Central memory CD4-positive, alpha-beta T cell (primary cell): Measurements from ENCODE around the gene SYNE1.

Experiments
- DNase-seq: peaks from one replicate; pipeline ENCODE4 v3.0.0; 2022

The SYNE1 gene

GRCh38 chr6:152308306-152308705, 328.9 kb downstream of the SYNE1 start:
- DNase-seq, result no peak

- DNase-seq, result no peak
Measured at GRCh38 chr6:152305672-152306071, 331.5 kb downstream of the SYNE1 start.

DNA sequence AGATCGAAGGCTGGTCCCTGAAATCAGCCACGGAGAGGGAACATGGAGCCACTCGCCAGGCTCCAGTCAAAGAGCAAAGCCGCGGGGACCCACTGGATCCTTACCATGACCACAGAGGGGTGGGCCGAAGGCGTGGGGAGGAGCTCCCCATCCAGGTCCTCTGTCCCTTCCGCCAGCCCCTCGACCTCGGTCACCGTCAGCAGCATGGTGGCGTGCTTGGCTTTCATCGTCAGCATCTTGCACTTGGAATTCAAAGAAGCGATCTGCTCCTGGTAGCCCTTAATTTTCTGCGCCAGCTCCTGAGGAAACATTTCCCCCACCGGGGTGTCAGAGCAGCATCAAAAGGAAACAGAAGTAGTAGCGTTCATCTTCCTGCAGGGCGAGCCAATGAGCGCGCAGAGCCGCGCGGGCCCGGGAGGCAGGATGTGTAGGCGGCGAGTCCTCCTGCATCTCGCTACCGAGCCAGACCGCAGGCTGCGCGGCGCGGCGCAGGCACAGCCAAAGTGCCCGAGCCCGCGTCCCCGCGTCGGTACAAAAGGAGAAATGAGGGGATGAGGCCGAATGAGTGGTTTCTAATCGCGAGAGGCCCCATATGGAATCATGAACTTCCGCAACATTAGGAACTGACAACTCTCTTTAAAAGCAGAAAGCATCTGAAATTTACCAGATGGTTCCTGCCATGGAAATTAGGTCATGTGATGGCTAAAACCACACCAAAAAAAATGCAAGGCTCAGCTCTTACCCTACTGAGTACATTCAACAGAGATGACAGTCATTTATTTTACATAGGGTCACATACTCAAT, 335.2 kb downstream of the SYNE1 start:
- peak; percentile 90 for DNase-seq

- DNase-seq, result no peak
Measured at GRCh38 chr6:152301021-152301764, 336.0 kb downstream of the SYNE1 start.

DNA sequence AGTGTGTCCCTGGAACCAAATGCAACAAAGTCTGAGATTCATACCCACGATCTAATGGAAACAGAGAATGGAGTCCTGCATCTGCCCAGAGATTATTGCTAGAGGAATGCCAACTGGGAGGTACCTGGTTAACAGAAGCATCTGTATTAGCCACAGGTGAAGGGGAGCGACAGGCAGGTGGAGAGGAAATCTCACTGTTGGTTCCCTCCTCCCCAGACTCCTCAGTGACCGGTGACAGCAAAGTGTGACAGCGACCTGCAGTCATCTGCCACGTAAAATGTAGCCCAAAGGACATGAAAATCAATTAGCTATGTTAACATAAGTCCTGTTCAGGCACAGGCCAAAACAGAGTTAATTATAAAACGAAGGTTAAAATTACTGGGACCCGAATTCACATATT, 336.6 kb downstream of the SYNE1 start:
- DNase-seq, result no peak

DNA sequence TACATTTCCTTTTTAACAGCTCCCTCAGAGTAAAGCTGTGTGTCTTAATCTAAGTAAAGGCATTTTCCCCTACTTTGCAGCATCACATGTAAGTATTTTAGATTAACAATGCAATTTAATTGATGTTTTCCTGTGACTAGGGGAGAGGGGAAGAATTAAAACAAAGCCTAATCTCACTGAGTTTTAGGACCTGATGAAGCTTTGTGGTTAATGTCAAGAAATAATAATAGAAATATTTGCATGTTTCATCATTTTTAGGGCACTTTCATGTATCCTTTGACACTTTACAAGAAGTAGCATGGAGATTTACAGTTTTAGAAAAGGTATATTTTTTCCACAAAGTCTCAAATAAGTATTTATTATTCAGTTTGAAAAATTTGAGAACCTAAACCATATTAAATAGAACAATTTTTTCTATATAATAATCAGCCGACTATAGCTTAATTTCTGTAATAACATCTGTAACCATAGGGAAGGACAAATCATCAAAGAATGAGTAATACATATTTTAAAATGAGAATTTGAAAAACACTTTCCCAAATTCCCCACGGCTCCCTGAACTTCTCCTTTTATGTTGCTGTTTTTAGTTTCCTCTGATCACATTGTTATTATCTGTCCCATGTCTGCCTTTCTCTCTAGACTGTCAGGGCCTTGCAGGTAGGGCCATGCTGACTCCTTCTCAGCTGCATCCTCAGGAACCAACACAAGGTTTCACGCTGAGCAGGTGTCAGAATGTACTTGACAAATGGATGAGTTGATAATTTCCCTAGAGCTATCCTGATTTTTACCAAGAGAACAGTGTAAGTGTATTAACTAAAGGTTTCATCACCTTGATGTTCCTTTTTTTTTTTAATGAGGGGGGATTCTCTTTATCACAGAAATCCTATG, 338.1 kb downstream of the SYNE1 start:
- no peak for DNase-seq

DNA sequence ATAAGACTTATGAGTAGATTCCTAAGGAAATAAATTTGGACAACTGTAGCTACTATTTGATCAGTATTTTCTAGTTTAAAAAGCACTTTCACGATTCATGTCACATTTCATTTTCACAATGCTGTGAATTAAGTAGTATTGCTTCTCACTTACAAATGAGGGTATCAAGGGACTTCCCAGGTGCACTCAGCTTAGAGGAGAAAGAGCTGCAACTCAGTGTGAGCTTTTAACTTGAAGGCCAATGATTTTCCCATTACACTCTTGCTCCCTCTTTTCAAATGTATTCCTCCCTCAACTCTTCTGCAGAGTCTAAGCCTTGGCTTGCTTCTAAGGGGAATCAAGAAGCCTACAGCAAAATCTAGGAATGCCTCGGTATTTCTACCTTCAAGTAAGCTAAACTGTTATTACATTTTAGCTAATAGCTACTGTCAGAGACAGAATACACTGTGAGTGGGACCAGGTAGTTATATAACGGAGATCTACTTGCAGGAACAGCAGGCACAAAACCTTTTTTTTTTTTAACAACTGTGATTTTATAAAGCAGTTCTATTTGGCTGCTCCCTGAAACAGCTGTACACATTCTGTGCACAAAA, 339.0 kb downstream of the SYNE1 start:
- DNase-seq, result no peak

- no peak for DNase-seq
Measured at GRCh38 chr6:152296648-152297376, 340.4 kb downstream of the SYNE1 start.

DNA sequence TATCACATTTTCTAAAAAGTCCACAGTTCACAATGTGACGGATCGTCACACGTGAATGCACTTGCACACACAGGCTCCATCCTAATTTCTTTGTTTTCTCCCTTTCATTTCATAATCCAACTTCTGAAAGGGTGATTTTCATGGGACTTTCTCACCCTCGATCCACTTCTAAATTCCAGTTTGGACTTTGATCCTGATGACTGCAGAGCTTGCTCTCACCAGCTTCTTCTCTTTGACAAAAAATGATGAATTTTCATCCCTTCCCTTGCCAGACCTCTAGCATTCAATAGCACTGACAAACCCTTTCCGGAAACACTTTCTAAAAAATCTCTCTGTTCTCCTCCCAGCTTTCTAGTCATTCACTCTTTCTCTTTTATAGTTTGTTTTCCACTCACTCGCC, 341.2 kb downstream of the SYNE1 start:
- no peak for DNase-seq

GRCh38 chr6:152295346-152295745, 341.8 kb downstream of the SYNE1 start:
- DNase-seq, result no peak

GRCh38 chr6:152293404-152293803, 343.8 kb downstream of the SYNE1 start:
- no peak for DNase-seq

DNA sequence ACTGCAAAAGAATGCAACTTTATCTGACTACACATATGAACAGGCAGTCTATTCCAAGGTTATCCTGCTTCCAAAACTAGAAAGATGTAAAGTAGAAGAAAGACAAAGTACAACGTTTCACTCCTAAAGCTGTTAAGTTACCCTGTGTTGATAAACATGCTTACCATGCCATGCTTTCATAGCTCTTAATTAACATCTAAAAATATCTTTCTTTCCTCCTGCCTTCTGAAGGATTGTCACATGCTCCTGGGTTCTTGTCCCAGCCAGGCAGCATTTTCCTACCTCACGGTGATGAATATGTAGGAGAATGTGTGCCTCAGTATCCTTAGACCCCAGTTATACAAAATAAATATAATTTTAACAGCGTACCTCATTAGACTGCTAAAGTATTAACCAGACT, 344.6 kb downstream of the SYNE1 start:
- DNase-seq, result no peak

GRCh38 chr6:152290693-152291092, 346.5 kb downstream of the SYNE1 start:
- no peak for DNase-seq

- DNase-seq, result no peak
Measured at GRCh38 chr6:152277826-152278329, 359.3 kb downstream of the SYNE1 start.

DNA sequence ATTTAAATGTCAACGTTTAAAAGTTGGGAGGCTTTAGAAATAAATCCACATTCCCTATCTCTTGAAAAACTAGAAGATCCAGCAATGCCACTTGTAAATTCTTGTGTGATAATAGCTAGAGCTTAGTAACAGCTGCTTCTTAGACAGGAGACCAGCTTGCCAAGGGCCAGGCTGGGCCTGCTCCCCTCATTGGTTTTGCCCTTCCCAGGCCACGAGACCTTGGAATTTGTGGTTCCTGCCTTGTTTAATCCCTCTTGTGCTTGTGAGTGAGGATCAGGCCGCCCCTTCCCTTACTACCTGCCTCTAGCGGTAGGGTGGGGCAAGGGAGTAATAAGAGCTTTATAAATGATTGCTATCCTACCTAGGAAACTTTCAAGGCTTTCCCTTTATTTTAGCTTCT, 363.5 kb downstream of the SYNE1 start:
- no peak for DNase-seq

GRCh38 chr6:152273002-152273401, 364.2 kb downstream of the SYNE1 start:
- DNase-seq, result no peak

DNA sequence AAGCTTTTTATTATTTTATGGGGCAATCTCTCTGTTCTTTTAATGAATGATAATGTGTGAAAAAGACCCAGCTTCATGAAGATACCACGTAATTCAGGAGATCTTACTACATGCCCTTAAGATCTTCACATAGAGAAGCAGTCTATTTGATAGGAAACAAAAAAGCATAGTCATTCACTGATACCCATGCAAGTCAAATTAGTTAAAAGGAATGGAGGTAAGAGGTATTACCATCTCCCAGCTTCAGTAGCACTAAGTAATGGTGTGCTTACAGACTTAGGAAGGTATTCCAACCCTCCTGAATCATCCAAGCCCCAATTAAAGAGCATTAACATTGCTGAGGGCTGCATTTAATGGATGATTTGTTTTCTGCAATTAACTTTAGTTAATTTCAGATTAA, 364.7 kb downstream of the SYNE1 start:
- no peak for DNase-seq

- DNase-seq, result no peak
Measured at GRCh38 chr6:152271776-152272464, 365.2 kb downstream of the SYNE1 start.

GRCh38 chr6:152270301-152270925, 366.7 kb downstream of the SYNE1 start:
- no peak for DNase-seq

- no peak for DNase-seq
Measured at GRCh38 chr6:152268846-152269442, 368.2 kb downstream of the SYNE1 start.
